H1 (cell line): Measurements from ENCODE around the gene SLC24A1. TPM values are rescaled to one million over a fixed set of nuclear protein-coding genes. Genes with fewer than 3 reads are reported as not detected.

ENCODE experiments used
- CBX8 ChIP-seq: fragments of 300-800, 300-1000 bp; sonication (generic); IDR thresholded peaks from 2 replicates; pipeline ENCODE4 v1.7.1; 2016; ENCODE audit warnings: low read depth, low read length, borderline replicate concordance
- CHD1 ChIP-seq: IDR thresholded peaks from 2 replicates; pipeline ENCODE4 v1.6.1; 2012; ENCODE audit warnings: low read depth, low read length, improper control_type of control experiment
- CHD7 ChIP-seq: fragments of 300-600 bp; sonication (generic); IDR thresholded peaks from 2 replicates; pipeline ENCODE4 v1.7.1; 2012; ENCODE audit warnings: low read length, moderate library complexity, mild to moderate bottlenecking, inconsistent platforms; ENCODE audit not compliant: insufficient replicate concordance
- HDAC6 ChIP-seq: IDR thresholded peaks from one replicate; pipeline ENCODE4 v1.7.1; 2012; ENCODE audit warnings: low read depth, mild to moderate bottlenecking, inconsistent platforms, low read length, moderate library complexity
- JUN ChIP-seq: IDR thresholded peaks from 2 replicates; pipeline ENCODE4 v1.6.1; 2011; ENCODE audit warnings: low read depth, mild to moderate bottlenecking, improper control_type of control experiment, low read length
- polyA plus RNA-seq, 7 experiments: library from polyadenylated mRNA; depleted of rRNA in 3 of 7; stranded (reverse) in 5 of 7; unstranded in 2 of 7; fragments of >200 nt in 5 of 7; fragments of 200-250 nt in 2 of 7; gene quantifications; 1 replicate in 5 of 7; 2 replicates in 1 of 7; 4 replicates in 1 of 7; pipeline versions ENCODE4 v1.2.1 to v1.2.3, GENCODE V29; 2011 to 2013; ENCODE audit warnings: missing spikeins in 2 of 7, mixed read lengths in 2 of 7
- total RNA-seq: library from RNA; stranded (reverse); fragmentation: NEBNext Ultra II Directional; extraction: Animal tissue kit (Norgen Biotek cat#: 25700); gene quantifications from 2 replicates; pipeline ENCODE4 v1.2.1, GENCODE V29; 2021
- TF ChIP-seq, protein P1 (sequence below), 3 experiments: IDR thresholded peaks; 1 replicate in 2 of 3; 2 replicates in 1 of 3; pipeline versions ENCODE4 v1.5.1 to v1.6.1; 2011; ENCODE audit warnings: low read length in 3 of 3, mild to moderate bottlenecking in 3 of 3, inconsistent platforms in 2 of 3, low read depth in 1 of 3, moderate library complexity in 1 of 3; ENCODE audit not compliant: insufficient read depth in 1 of 3; ENCODE audit errors: control extremely low read depth in 1 of 3

The SLC24A1 gene
- total and polyA plus RNA-seq, 2 of the 8 experiments (the other 6 are each of a cell fraction or from before 2014, with no cell fraction given) = 4.9 to 6.6 TPM

DNA sequence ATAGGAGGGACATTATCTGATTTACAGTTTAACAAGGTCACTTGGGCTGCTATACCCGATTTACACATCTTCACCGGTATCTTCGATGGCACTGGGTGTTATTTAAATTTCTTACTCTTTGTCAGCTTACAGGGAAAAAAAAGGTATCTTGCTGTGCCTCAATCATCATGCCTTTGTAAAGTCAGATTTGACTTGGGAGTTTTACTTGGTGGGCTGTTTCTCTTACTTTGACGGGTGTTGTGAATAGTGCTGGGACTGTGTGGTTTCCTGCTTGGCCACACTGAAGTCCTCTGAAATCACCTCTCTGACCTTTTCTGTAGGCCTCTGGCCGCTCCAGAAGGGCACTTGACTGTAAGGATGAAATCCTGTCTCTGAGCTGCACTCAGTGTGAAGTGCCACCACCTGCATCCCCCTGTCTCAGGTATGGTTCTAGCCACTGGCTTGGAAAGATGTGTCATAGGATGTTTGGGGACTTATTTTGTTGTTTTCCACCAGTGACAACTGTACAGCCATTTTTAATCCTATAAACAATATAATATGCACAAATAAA is 3.1 kb upstream of the SLC24A1 start (continued):
- no peak for TF ChIP-seq CHD7
- TF ChIP-seq, protein P1, sequence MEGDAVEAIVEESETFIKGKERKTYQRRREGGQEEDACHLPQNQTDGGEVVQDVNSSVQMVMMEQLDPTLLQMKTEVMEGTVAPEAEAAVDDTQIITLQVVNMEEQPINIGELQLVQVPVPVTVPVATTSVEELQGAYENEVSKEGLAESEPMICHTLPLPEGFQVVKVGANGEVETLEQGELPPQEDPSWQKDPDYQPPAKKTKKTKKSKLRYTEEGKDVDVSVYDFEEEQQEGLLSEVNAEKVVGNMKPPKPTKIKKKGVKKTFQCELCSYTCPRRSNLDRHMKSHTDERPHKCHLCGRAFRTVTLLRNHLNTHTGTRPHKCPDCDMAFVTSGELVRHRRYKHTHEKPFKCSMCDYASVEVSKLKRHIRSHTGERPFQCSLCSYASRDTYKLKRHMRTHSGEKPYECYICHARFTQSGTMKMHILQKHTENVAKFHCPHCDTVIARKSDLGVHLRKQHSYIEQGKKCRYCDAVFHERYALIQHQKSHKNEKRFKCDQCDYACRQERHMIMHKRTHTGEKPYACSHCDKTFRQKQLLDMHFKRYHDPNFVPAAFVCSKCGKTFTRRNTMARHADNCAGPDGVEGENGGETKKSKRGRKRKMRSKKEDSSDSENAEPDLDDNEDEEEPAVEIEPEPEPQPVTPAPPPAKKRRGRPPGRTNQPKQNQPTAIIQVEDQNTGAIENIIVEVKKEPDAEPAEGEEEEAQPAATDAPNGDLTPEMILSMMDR (IDR thresholded peaks at IDR 0.05; ENCODE audit: control extremely low read depth in 1 of 3, insufficient read depth in 1 of 3, low read depth in 1 of 3, low read length in 3 of 3) = no peak
- TF ChIP-seq CHD1 = no peak
- no peak for TF ChIP-seq HDAC6
- TF ChIP-seq JUN = no peak
- no peak for TF ChIP-seq CBX8
